ENCODE results near the gene MRPS16.

- TF ChIP-seq, protein P1, sequence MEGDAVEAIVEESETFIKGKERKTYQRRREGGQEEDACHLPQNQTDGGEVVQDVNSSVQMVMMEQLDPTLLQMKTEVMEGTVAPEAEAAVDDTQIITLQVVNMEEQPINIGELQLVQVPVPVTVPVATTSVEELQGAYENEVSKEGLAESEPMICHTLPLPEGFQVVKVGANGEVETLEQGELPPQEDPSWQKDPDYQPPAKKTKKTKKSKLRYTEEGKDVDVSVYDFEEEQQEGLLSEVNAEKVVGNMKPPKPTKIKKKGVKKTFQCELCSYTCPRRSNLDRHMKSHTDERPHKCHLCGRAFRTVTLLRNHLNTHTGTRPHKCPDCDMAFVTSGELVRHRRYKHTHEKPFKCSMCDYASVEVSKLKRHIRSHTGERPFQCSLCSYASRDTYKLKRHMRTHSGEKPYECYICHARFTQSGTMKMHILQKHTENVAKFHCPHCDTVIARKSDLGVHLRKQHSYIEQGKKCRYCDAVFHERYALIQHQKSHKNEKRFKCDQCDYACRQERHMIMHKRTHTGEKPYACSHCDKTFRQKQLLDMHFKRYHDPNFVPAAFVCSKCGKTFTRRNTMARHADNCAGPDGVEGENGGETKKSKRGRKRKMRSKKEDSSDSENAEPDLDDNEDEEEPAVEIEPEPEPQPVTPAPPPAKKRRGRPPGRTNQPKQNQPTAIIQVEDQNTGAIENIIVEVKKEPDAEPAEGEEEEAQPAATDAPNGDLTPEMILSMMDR (IDR thresholded peaks at IDR 0.05): no peak
- TF ChIP-seq POLR2A (IDR thresholded peaks at IDR 0.05) (no peak), POLR2AphosphoS5 (IDR thresholded peaks at IDR 0.05) (no peak)
These were observed 33.1 kb downstream of the MRPS16 start for GRCh38 chr10:73219384-73219783.

All from prostate gland (tissue), 2 donors.